ENCODE results near the gene SULT1C2.

- no peak for TF ChIP-seq YY1 (IDR thresholded peaks at IDR 0.05; ENCODE audit: insufficient read depth, insufficient read length)
- TF ChIP-seq SUZ12 (IDR thresholded peaks at IDR 0.05; ENCODE audit: extremely low read depth, insufficient read depth, insufficient read length) = no peak
- no peak for TF ChIP-seq ZNF274 (IDR thresholded peaks at IDR 0.05; ENCODE audit: low read depth, low read length)
Observed at GRCh38 chr2:108260773-108261172, 27.9 kb upstream of the SULT1C2 start.
